ENCODE data around the gene CEBPB.

The CEBPB gene

GRCh38 chr20:50191065-50191543, 474 bp downstream of the CEBPB start:
- in situ Hi-C loops (cut with HindIII; ENCODE audit: low sequenced_read_pairs): no loop called here
- peak overlapping the region; percentile 82 for H3K4me3 ChIP-seq (ENCODE audit: low read depth, low read length)
- DNase-seq (ENCODE audit: low read depth, low spot score): no peak
- TF ChIP-seq CTCF (IDR thresholded peaks at IDR 0.05; ENCODE audit: low read depth, low read length): no peak

- DNase-seq (ENCODE audit: low read depth, low spot score): peak; percentile 56
- H3K4me3 ChIP-seq (ENCODE audit: low read depth, low read length): peak overlapping the region; percentile 82
- in situ Hi-C loops (cut with HindIII; ENCODE audit: low sequenced_read_pairs): no loop called here
- peak; percentile 14 for TF ChIP-seq CTCF (IDR thresholded peaks at IDR 0.05; ENCODE audit: low read depth, low read length)
These were observed 1.1 kb downstream of the CEBPB start for GRCh38 chr20:50191544-50192363.

- H3K4me3 ChIP-seq (ENCODE audit: low read depth, low read length): peak overlapping the region; percentile 82
- no peak for TF ChIP-seq CTCF (IDR thresholded peaks at IDR 0.05; ENCODE audit: low read depth, low read length)
- in situ Hi-C loops (cut with HindIII; ENCODE audit: low sequenced_read_pairs): no loop called here
These were observed 2.0 kb downstream of the CEBPB start for GRCh38 chr20:50192364-50193198.

DNA sequence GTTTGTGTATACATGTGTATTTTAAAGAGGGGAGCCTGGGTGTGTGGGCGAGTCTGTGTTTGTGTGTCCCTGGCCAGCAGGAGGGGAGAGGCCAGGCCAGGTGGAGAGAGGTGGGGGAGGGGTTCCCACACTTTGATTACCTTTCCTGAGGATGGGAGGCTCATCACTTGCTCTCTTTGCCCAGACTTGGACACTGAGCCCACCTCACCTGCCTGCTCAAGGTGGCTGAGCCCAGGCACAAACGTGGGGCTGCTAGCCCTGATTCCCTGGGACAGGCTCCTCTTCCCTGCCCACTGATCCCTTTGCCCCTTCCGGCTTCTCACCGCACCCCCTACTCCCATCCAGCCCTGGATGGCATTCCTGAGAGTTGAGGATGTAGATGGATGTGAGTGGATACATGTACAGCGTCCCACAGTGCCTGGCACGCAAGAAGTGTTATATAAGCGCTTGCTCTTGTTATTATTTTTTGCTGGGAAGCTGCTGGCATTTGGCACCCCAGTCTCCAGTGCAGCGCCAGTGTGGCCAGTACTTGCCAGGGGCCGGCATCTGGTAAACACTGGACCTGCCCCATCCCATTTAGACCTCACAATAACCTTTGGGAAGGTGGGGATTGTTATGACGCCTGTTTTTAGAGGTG, 2.7 kb downstream of the CEBPB start:
- no peak for TF ChIP-seq CTCF (IDR thresholded peaks at IDR 0.05; ENCODE audit: low read depth, low read length)

More at GRCh38 chr20:50192364-50193198, 2.0 kb downstream of the CEBPB start:
- peak; percentile 92 for DNase-seq (ENCODE audit: low read depth, low spot score)

GRCh38 chr20:50193836-50194421, 3.3 kb downstream of the CEBPB start:
- H3K4me3 ChIP-seq (ENCODE audit: low read depth, low read length): peak overlapping the region; percentile 82
- no peak for TF ChIP-seq CTCF (IDR thresholded peaks at IDR 0.05; ENCODE audit: low read depth, low read length)
- DNase-seq (ENCODE audit: low read depth, low spot score): peak; percentile 6
- in situ Hi-C loops (cut with HindIII; ENCODE audit: low sequenced_read_pairs): no loop called here

More for the DNA sequence above, 2.7 kb downstream of the CEBPB start:
- in situ Hi-C loops (cut with HindIII; ENCODE audit: low sequenced_read_pairs): no loop called here
- peak overlapping the region; percentile 82 for H3K4me3 ChIP-seq (ENCODE audit: low read depth, low read length)
- peak; percentile 24 for DNase-seq (ENCODE audit: low read depth, low spot score)

DNA sequence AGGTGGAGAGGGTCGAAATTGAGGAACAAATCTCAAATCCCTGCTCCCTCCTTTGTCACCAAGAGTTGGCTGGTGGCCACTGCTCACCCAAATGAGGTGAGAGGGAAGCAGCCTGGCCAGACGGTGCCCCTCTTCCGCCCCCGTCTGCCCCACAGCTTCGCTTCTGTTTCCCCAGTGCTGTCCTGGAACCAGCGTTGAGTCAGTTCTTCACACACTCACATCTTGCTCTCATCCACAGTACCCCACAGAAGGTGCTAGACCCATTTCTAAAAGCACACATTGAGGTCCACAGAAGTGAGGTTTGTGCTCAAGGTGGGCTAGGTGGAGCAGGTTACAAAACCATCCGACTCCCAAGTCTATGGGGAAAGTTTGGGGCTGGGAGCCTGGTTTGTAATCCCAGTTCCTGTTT, 3.8 kb downstream of the CEBPB start:
- in situ Hi-C loops (cut with HindIII; ENCODE audit: low sequenced_read_pairs): no loop called here
- peak; percentile 9 for DNase-seq (ENCODE audit: low read depth, low spot score)
- no peak for TF ChIP-seq CTCF (IDR thresholded peaks at IDR 0.05; ENCODE audit: low read depth, low read length)
- H3K4me3 ChIP-seq (ENCODE audit: low read depth, low read length): no peak overlapping the region
